Vagina (tissue), 2 donors: ENCODE measurements around the gene ANKRD33. TPM values are rescaled to one million over a fixed set of nuclear protein-coding genes. Genes with fewer than 3 reads are reported as not detected.

Experiments used
- DNase-seq, 2 donors: peaks; one replicate each; pipeline ENCODE4 v3.0.0-alpha.2; 2017; ENCODE audit errors: extremely low spot score in 2 of 2
- H3K27ac ChIP-seq: fragments of 200-600 bp; sonication (generic); one replicate; pipeline ENCODE4 v1.5.1; 2019
- H3K27me3 ChIP-seq: fragments of 200-600 bp; sonication (generic); one replicate; pipeline ENCODE4 v1.5.1; 2019
- H3K36me3 ChIP-seq, 2 donors: fragments of 200-600 bp; sonication (generic); one replicate each; pipeline ENCODE4 v1.5.1; 2017 to 2019
- H3K4me1 ChIP-seq: fragments of 200-600 bp; sonication (generic); one replicate; pipeline ENCODE4 v1.5.1; 2019
- H3K4me3 ChIP-seq, 2 donors: fragments of 200-600 bp; sonication (generic); 1 replicate in 1 of 2; 2 replicates in 1 of 2; pipeline ENCODE4 v1.5.1; 2016 to 2019
- H3K9me3 ChIP-seq: fragments of 200-600 bp; sonication (generic); one replicate; pipeline ENCODE4 v1.5.1; 2019
- POLR2A ChIP-seq, 2 donors: fragments of 450-650 bp; IDR thresholded peaks; one replicate each; pipeline ENCODE4 v1.6.1; 2017; ENCODE audit warnings: antibody characterized with exemption in 2 of 2, mild to moderate bottlenecking in 2 of 2, moderate library complexity in 2 of 2
- POLR2AphosphoS5 ChIP-seq, 2 donors: sonication (generic); formaldehyde crosslinking; IDR thresholded peaks; one replicate each; pipeline ENCODE4 v1.9.0; 2017; ENCODE audit warnings: antibody characterized with exemption in 2 of 2, mild to moderate bottlenecking in 2 of 2, low read depth in 1 of 2; ENCODE audit not compliant: insufficient read depth in 1 of 2
- intact Hi-C: fragments of 100-400 bp; cut with DNase I; formaldehyde crosslinking; loops from one replicate; pipeline ENCODE4 v1.15.1; 2023
- total RNA-seq: library from RNA; depleted of rRNA; stranded (reverse); fragments of >200 nt; gene quantifications from one replicate; pipeline ENCODE4 v1.2.3, GENCODE V29; 2016
- TF ChIP-seq, protein P1 (sequence below), 3 experiments: fragments of 450-650 bp in 2 of 3; fragments of 200-600 bp in 1 of 3; sonication (generic) in 1 of 3; IDR thresholded peaks; one replicate each; pipeline ENCODE4 v1.5.1; 2017 to 2019; ENCODE audit warnings: antibody characterized with exemption in 3 of 3, mild to moderate bottlenecking in 2 of 3, moderate library complexity in 2 of 3

The ANKRD33 gene
- total RNA-seq, 1 donor from 2014 or later = not detected

DNA sequence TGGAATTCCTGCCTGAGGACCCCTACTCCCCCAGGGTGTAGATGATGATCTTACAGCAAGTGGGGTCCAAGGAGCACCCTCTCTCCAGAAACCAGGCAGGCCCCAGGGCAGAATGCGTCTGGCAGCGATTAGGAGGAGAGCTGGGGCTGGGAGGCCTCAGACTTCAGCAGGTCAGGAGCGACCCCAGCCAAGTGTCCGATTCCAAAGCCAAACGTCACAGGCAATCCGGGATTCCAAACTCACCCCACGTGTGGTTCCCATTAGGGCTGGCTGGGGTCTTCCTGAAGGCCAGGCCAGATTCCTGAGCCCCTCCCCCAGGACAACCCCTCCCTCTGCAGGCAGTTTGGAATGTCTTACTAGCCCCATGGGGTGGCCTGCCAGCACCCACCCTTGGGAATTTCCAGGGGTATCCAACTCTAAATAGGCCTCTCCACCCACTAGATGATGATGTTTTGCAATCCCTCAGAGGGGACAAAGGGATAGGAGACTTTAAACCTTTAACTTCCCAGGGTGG is 22.1 kb upstream of the ANKRD33 start:
- peaks cover 42% of the 10 kb centered on the region for H3K4me1 ChIP-seq
- no peak overlapping the region for H3K4me3 ChIP-seq
- H3K27me3 ChIP-seq = no peaks in the 10 kb centered on the region
- intact Hi-C loops = no loop called here
- TF ChIP-seq, protein P1, sequence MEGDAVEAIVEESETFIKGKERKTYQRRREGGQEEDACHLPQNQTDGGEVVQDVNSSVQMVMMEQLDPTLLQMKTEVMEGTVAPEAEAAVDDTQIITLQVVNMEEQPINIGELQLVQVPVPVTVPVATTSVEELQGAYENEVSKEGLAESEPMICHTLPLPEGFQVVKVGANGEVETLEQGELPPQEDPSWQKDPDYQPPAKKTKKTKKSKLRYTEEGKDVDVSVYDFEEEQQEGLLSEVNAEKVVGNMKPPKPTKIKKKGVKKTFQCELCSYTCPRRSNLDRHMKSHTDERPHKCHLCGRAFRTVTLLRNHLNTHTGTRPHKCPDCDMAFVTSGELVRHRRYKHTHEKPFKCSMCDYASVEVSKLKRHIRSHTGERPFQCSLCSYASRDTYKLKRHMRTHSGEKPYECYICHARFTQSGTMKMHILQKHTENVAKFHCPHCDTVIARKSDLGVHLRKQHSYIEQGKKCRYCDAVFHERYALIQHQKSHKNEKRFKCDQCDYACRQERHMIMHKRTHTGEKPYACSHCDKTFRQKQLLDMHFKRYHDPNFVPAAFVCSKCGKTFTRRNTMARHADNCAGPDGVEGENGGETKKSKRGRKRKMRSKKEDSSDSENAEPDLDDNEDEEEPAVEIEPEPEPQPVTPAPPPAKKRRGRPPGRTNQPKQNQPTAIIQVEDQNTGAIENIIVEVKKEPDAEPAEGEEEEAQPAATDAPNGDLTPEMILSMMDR (IDR thresholded peaks at IDR 0.05) = no peak
- TF ChIP-seq POLR2AphosphoS5 (IDR thresholded peaks at IDR 0.05; ENCODE audit: insufficient read depth in 1 of 2, low read depth in 1 of 2) (no peak), POLR2A (IDR thresholded peaks at IDR 0.05) (no peak)
- no peaks in the 10 kb centered on the region for H3K36me3 ChIP-seq
- no peaks in the 10 kb centered on the region for H3K9me3 ChIP-seq
- no peak overlapping the region for H3K27ac ChIP-seq
- DNase-seq = no peak

DNA sequence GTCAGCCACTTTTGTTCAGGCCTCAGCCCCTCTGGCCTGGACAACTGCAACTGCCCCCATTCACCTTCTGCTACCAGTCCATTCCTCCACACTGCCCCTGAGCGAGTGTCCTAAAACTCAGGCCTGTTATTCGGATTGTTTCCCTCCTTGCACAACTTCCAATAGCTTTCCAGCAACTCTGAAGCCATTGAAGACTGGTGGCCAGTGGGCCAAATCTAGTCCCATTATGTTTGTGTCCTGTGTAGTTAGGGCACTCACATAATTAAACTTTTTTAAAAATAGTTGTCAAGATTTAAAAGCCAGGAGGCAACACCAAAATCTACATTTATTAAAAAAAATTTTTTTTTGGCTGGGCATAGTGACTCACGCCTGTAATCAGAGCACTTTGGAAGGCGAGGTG is 21.6 kb upstream of the ANKRD33 start:
- no peaks in the 10 kb centered on the region for H3K36me3 ChIP-seq
- H3K4me3 ChIP-seq = no peak overlapping the region
- no peak for DNase-seq
- no peaks in the 10 kb centered on the region for H3K27me3 ChIP-seq
- H3K27ac ChIP-seq = no peak overlapping the region
- no peaks in the 10 kb centered on the region for H3K9me3 ChIP-seq
- TF ChIP-seq POLR2AphosphoS5 (IDR thresholded peaks at IDR 0.05; ENCODE audit: insufficient read depth in 1 of 2, low read depth in 1 of 2) (no peak), POLR2A (IDR thresholded peaks at IDR 0.05) (no peak)
- TF ChIP-seq, protein P1 (IDR thresholded peaks at IDR 0.05) = no peak
- H3K4me1 ChIP-seq = peaks cover 42% of the 10 kb centered on the region
- intact Hi-C loops = no loop called here

DNA sequence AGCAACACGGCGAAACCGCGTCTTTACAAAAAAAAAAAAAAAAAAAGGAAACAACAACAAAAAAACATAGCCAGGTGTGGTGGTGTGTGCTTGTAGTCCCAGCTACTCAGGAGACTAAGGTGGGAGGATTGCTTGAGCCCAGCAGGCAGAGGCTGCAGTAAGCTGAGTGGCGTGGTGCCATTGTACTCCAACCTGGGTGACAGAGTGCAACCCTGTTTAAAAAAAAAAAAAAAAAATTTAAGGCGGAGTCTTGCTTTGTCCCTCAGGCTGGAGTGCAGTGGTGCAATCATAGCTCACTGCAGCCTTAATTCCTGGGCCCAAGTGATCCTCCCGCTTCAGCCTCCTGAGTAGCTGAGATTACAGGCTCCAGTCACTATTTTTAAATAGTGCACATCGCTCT is 21.1 kb upstream of the ANKRD33 start:
- H3K27me3 ChIP-seq = no peaks in the 10 kb centered on the region
- H3K9me3 ChIP-seq = no peaks in the 10 kb centered on the region
- peaks cover 42% of the 10 kb centered on the region for H3K4me1 ChIP-seq
- DNase-seq = no peak
- H3K27ac ChIP-seq = no peak overlapping the region
- H3K4me3 ChIP-seq = no peak overlapping the region
- intact Hi-C loops = no loop called here
- TF ChIP-seq, protein P1 (IDR thresholded peaks at IDR 0.05) = no peak
- TF ChIP-seq POLR2A (IDR thresholded peaks at IDR 0.05) (no peak), POLR2AphosphoS5 (IDR thresholded peaks at IDR 0.05; ENCODE audit: insufficient read depth in 1 of 2, low read depth in 1 of 2) (no peak)
- H3K36me3 ChIP-seq = no peaks in the 10 kb centered on the region

DNA sequence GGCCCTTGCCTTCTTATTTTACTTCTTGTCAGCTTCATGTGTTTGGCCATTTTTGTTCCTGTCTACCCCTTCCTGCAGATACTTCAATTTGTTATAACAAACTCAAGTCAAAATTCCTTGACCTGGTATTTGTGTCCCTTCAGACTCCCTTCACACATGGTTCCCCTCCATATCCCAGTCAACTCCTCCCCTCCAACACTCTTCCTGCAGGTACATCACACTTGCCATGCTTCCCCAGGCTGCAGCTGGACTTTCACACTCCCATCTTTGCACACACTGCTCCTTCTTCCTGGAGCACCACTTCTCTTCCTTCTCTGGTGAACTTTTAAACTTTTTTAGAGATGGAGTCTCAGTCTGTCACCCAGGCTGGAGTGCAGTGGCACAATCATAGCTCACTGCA is 20.5 kb upstream of the ANKRD33 start:
- Histone ChIP-seq H3K9me3 (no peaks in the 10 kb centered on the region), H3K27me3 (no peaks in the 10 kb centered on the region), H3K36me3 (no peaks in the 10 kb centered on the region), H3K4me1 (peaks cover 42% of the 10 kb centered on the region), H3K27ac (no peak overlapping the region), H3K4me3 (no peak overlapping the region)
- TF ChIP-seq POLR2A (IDR thresholded peaks at IDR 0.05) = no peak
- TF ChIP-seq POLR2AphosphoS5 (IDR thresholded peaks at IDR 0.05; ENCODE audit: insufficient read depth in 1 of 2, low read depth in 1 of 2) = no peak
- TF ChIP-seq, protein P1 (IDR thresholded peaks at IDR 0.05) = no peak
- intact Hi-C loops = no loop called here
- DNase-seq = no peak

DNA sequence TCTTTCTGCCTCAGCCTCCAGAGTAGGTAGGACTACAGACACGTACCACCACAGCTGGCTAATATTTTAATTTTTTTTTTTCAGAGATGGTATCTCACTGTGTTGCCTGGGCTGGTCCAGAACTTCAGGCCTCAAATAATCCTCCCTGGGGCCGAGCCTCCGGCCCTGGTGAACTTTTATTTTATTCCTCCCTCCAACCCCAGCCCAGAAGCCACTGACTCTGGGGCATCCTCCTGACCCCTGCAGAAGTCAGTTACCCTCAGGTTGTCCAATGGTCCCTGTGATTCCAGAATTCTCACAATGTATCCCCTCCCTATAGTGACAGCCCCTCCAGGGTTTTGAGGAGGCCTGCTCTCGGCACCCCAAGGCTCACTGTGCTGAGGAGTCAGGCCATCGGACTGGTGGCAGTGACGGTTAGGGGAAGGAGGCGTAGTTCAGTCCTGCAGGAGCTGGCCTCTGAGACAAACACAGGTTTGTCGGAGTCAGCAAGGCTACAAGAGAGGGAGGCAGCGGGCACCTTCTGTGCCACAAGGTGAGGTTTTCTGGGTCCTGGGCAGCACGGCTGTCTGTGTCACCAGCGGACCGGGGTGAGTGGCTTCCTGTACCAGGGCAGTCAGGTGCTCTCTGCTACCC is 20.0 kb upstream of the ANKRD33 start:
- H3K4me3 ChIP-seq = no peak overlapping the region
- H3K27ac ChIP-seq = no peak overlapping the region
- H3K4me1 ChIP-seq = peaks cover 42% of the 10 kb centered on the region
- H3K36me3 ChIP-seq = no peaks in the 10 kb centered on the region
- TF ChIP-seq, protein P1 (IDR thresholded peaks at IDR 0.05) = no peak
- TF ChIP-seq POLR2A (IDR thresholded peaks at IDR 0.05) (no peak), POLR2AphosphoS5 (IDR thresholded peaks at IDR 0.05; ENCODE audit: insufficient read depth in 1 of 2, low read depth in 1 of 2) (no peak)
- no peaks in the 10 kb centered on the region for H3K9me3 ChIP-seq
- no peak for DNase-seq
- no peaks in the 10 kb centered on the region for H3K27me3 ChIP-seq
- intact Hi-C loops = no loop called here
